Measurements from ENCODE around the gene PLAAT3.

Gene PLAAT3

GRCh38 chr11:63614136-63614671 is at the start of gene PLAAT3:
TSS of gene PLAAT3 (minus strand) at chr11:63614433. CDS start at chr11:63614014, 419 bp downstream.
- Histone ChIP-seq H2AFZ (ENCODE audit: low read length) (no peak within 1 kb of the TSS), H3K4me3 (ENCODE audit: low read depth, low read length, poor library complexity, severe bottlenecking) (peak within 1 kb of the TSS; percentile 64)

GRCh38 chr11:63663809-63664208 is 49.6 kb upstream of the PLAAT3 start:
- peaks cover 15% of the 10 kb centered on the region for H3K4me1 ChIP-seq (ENCODE audit: insufficient read depth, low read length, severe bottlenecking)
- H3F3A ChIP-seq (ENCODE audit: insufficient read depth, low read length), result no peaks in the 10 kb centered on the region
- H3K9ac ChIP-seq (ENCODE audit: low read length), result no peak overlapping the region
- no peaks in the 10 kb centered on the region for H3K36me3 ChIP-seq (ENCODE audit: insufficient read depth, low read length)
- H2AFZ ChIP-seq (ENCODE audit: low read length), result no peak overlapping the region
- H3K9me3 ChIP-seq (ENCODE audit: low read length), result no peaks in the 10 kb centered on the region
- TF ChIP-seq CTCF (IDR thresholded peaks at IDR 0.05; ENCODE audit: low read length) (no peak), EZH2 (IDR thresholded peaks at IDR 0.05; ENCODE audit: borderline replicate concordance, low read length) (no peak)
- peaks cover 39% of the 10 kb centered on the region; the same call in 1 of the 2 replicates for H3K79me2 ChIP-seq (ENCODE audit: insufficient read depth, low read length)
- H3K4me2 ChIP-seq (ENCODE audit: low read length), result no peak overlapping the region
- no peaks in the 10 kb centered on the region for H3K27me3 ChIP-seq (ENCODE audit: insufficient read depth, low read length)
- H3K4me3 ChIP-seq (ENCODE audit: low read depth, low read length, poor library complexity, severe bottlenecking), result no peak overlapping the region
- no peak overlapping the region for H3K27ac ChIP-seq (ENCODE audit: low read depth, low read length, poor library complexity, severe bottlenecking)
- H3K9me2 ChIP-seq (ENCODE audit: low read depth, low read length), result no peaks in the 10 kb centered on the region
- no peaks in the 10 kb centered on the region for H4K20me1 ChIP-seq (ENCODE audit: insufficient read depth, low read length)

More at GRCh38 chr11:63614136-63614671, at the start of gene PLAAT3:
- Histone ChIP-seq H3K27me3 (ENCODE audit: insufficient read depth, low read length) (no peaks in the 10 kb centered on the region), H4K20me1 (ENCODE audit: insufficient read depth, low read length) (no peaks in the 10 kb centered on the region), H3F3A (ENCODE audit: insufficient read depth, low read length) (no peaks in the 10 kb centered on the region), H3K4me1 (ENCODE audit: insufficient read depth, low read length, severe bottlenecking) (peaks cover 13% of the 10 kb centered on the region), H3K9me2 (ENCODE audit: low read depth, low read length) (no peaks in the 10 kb centered on the region), H3K4me2 (ENCODE audit: low read length) (peak within 1 kb of the TSS; percentile 72), H3K9ac (ENCODE audit: low read length) (peak within 1 kb of the TSS; percentile 16; the same call in 1 of the 2 replicates), H3K27ac (ENCODE audit: low read depth, low read length, poor library complexity, severe bottlenecking) (no peak within 1 kb of the TSS), H3K36me3 (ENCODE audit: insufficient read depth, low read length) (no peaks in the 10 kb centered on the region), H3K9me3 (ENCODE audit: low read length) (no peaks in the 10 kb centered on the region), H3K79me2 (ENCODE audit: insufficient read depth, low read length) (no peaks in the 10 kb centered on the region)
- TF ChIP-seq CTCF (IDR thresholded peaks at IDR 0.05; ENCODE audit: low read length) (no peak), EZH2 (IDR thresholded peaks at IDR 0.05; ENCODE audit: borderline replicate concordance, low read length) (no peak)

- H3K27ac ChIP-seq (ENCODE audit: low read depth, low read length, poor library complexity, severe bottlenecking), result no peak overlapping the region
- peaks cover 31% of the 10 kb centered on the region; the same call in 1 of the 2 replicates for H3K79me2 ChIP-seq (ENCODE audit: insufficient read depth, low read length)
- no peaks in the 10 kb centered on the region for H4K20me1 ChIP-seq (ENCODE audit: insufficient read depth, low read length)
Observed at GRCh38 chr11:63660972-63661371, 46.7 kb upstream of the PLAAT3 start.

More at GRCh38 chr11:63660972-63661371, 46.7 kb upstream of the PLAAT3 start:
- H3K27me3 ChIP-seq (ENCODE audit: insufficient read depth, low read length), result no peaks in the 10 kb centered on the region
- H3K9me2 ChIP-seq (ENCODE audit: low read depth, low read length), result no peaks in the 10 kb centered on the region
- H3K9me3 ChIP-seq (ENCODE audit: low read length), result no peaks in the 10 kb centered on the region
- no peak overlapping the region for H2AFZ ChIP-seq (ENCODE audit: low read length)
- peaks cover 15% of the 10 kb centered on the region; the same call in 1 of the 2 replicates for H3K36me3 ChIP-seq (ENCODE audit: insufficient read depth, low read length)
- H3K4me1 ChIP-seq (ENCODE audit: insufficient read depth, low read length, severe bottlenecking), result peaks cover 9% of the 10 kb centered on the region
- no peaks in the 10 kb centered on the region for H3F3A ChIP-seq (ENCODE audit: insufficient read depth, low read length)
- TF ChIP-seq EZH2 (IDR thresholded peaks at IDR 0.05; ENCODE audit: borderline replicate concordance, low read length) (no peak), CTCF (IDR thresholded peaks at IDR 0.05; ENCODE audit: low read length) (no peak)
- peak overlapping the region; percentile 19; the same call in 1 of the 2 replicates for H3K4me2 ChIP-seq (ENCODE audit: low read length)
- H3K9ac ChIP-seq (ENCODE audit: low read length), result no peak overlapping the region
- H3K4me3 ChIP-seq (ENCODE audit: low read depth, low read length, poor library complexity, severe bottlenecking), result no peak overlapping the region
